ENCODE data around the gene PTGDR.

PTGDR gene

GRCh38 chr14:52296378-52296777, 28.9 kb downstream of the PTGDR start:
- DNase-seq (ENCODE audit: extremely low read depth, low read depth) = no peak

GRCh38 chr14:52298795-52299194, 31.3 kb downstream of the PTGDR start:
- no peak for TF ChIP-seq CTCF (IDR thresholded peaks at IDR 0.05; ENCODE audit: low read depth, low read length)
- no peak for DNase-seq (ENCODE audit: extremely low read depth, low read depth)

More at GRCh38 chr14:52296378-52296777, 28.9 kb downstream of the PTGDR start:
- TF ChIP-seq CTCF (IDR thresholded peaks at IDR 0.05; ENCODE audit: low read depth, low read length) = no peak

- DNase-seq (ENCODE audit: extremely low read depth, low read depth) = no peak
- peak; percentile 56 for TF ChIP-seq CTCF (IDR thresholded peaks at IDR 0.05; ENCODE audit: low read depth, low read length)
Observed at GRCh38 chr14:52299692-52300278, 32.3 kb downstream of the PTGDR start.

GRCh38 chr14:52303236-52303635, 35.7 kb downstream of the PTGDR start:
- no peak for DNase-seq (ENCODE audit: extremely low read depth, low read depth)
- TF ChIP-seq CTCF (IDR thresholded peaks at IDR 0.05; ENCODE audit: low read depth, low read length) = no peak

- no peak for TF ChIP-seq CTCF (IDR thresholded peaks at IDR 0.05; ENCODE audit: low read depth, low read length)
- no peak for DNase-seq (ENCODE audit: extremely low read depth, low read depth)
Observed at GRCh38 chr14:52304248-52304904, 36.9 kb downstream of the PTGDR start.

GRCh38 chr14:52305014-52305413, 37.5 kb downstream of the PTGDR start:
- DNase-seq (ENCODE audit: extremely low read depth, low read depth) = no peak
- no peak for TF ChIP-seq CTCF (IDR thresholded peaks at IDR 0.05; ENCODE audit: low read depth, low read length)

- no peak for TF ChIP-seq CTCF (IDR thresholded peaks at IDR 0.05; ENCODE audit: low read depth, low read length)
- DNase-seq (ENCODE audit: extremely low read depth, low read depth) = no peak
Observed at GRCh38 chr14:52307376-52307775, 39.9 kb downstream of the PTGDR start.

All from AG09319 (cell line).